WTC11 (cell line): ENCODE measurements around the gene NSUN2. TPM values are rescaled to one million over a fixed set of nuclear protein-coding genes. Genes with fewer than 3 reads are reported as not detected.

ENCODE experiments used
- ATAC-seq: fragments of 200-7000 bp; cut with Tn5 transposase; 2 replicates; pipeline ENCODE4 v1.10.0; 2021; ENCODE audit warnings: mild to moderate bottlenecking, moderate library complexity
- CTCF ChIA-PET: fragments of 300-600 bp; sonication (Branson Sonifier 250); formaldehyde crosslinking; loops from one replicate; lab custom pipeline; 2021; ENCODE audit warnings: antibody characterized with exemption; lab: Charles Lee
- POLR2A ChIA-PET: fragments of 350-600 bp; sonication (Branson Sonifier 250); formaldehyde crosslinking; loops from one replicate; lab custom pipeline; 2021; ENCODE audit warnings: antibody characterized with exemption; lab: Charles Lee
- DNase-seq: peaks from one replicate; pipeline ENCODE4 v3.0.0; 2021; ENCODE audit warnings: low spot score
- H3K27ac Mint-ChIP-seq: 2 replicates; pipeline ENCODE4 v1.8.0; 2021; ENCODE audit warnings: mixed read lengths
- H3K27me3 Mint-ChIP-seq: 2 replicates; pipeline ENCODE4 v1.8.0; 2021; ENCODE audit warnings: low read depth, mild to moderate bottlenecking, moderate library complexity, mixed read lengths
- H3K36me3 Mint-ChIP-seq: 2 replicates; pipeline ENCODE4 v1.8.0; 2021; ENCODE audit warnings: mixed read lengths
- H3K4me1 Mint-ChIP-seq: 2 replicates; pipeline ENCODE4 v1.8.0; 2022; ENCODE audit warnings: mixed read lengths
- H3K4me3 Mint-ChIP-seq: 2 replicates; pipeline ENCODE4 v1.8.0; 2021; ENCODE audit warnings: mild to moderate bottlenecking, moderate library complexity, mixed read lengths
- H3K9me3 Mint-ChIP-seq: 2 replicates; pipeline ENCODE4 v1.8.0; 2021; ENCODE audit warnings: mixed read lengths
- ATF1 ChIP-seq: sonication (generic); formaldehyde crosslinking; IDR thresholded peaks from 2 replicates; pipeline ENCODE4 v1.8.1; 2023; ENCODE audit warnings: mild to moderate bottlenecking, moderate library complexity, missing genetic modification reagents
- CBFB ChIP-seq: sonication (generic); formaldehyde crosslinking; IDR thresholded peaks from 2 replicates; pipeline ENCODE4 v1.8.1; 2022; ENCODE audit warnings: mild to moderate bottlenecking, low read depth, missing genetic modification reagents
- ELF4 ChIP-seq: sonication (generic); formaldehyde crosslinking; IDR thresholded peaks from 2 replicates; pipeline ENCODE4 v1.8.1; 2022; ENCODE audit warnings: low read depth, mild to moderate bottlenecking, moderate library complexity, missing genetic modification reagents
- EMX1 ChIP-seq: fragments of 250-450 bp; sonication (Bioruptor Pico); IDR thresholded peaks from 2 replicates; pipeline ENCODE4 v1.8.0; 2021; ENCODE audit warnings: mild to moderate bottlenecking
- GRHL2 ChIP-seq: fragments of 250-450 bp; sonication (Bioruptor Pico); IDR thresholded peaks from 2 replicates; pipeline ENCODE4 v1.8.0; 2022; ENCODE audit warnings: mild to moderate bottlenecking, moderate library complexity; ENCODE audit not compliant: insufficient replicate concordance, severe bottlenecking
- JAZF1 ChIP-seq: fragments of 250-450 bp; sonication (Bioruptor Pico); IDR thresholded peaks from 2 replicates; pipeline ENCODE4 v1.9.0; 2021; ENCODE audit warnings: moderate library complexity, mild to moderate bottlenecking, inconsistent platforms
- NFATC4 ChIP-seq: fragments of 250-450 bp; sonication (Bioruptor Pico); IDR thresholded peaks from 2 replicates; pipeline ENCODE4 v1.9.0; 2021; ENCODE audit warnings: mild to moderate bottlenecking
- NFYB ChIP-seq: sonication (generic); formaldehyde crosslinking; conservative IDR thresholded peaks from 2 replicates; pipeline ENCODE4 v1.8.0; 2022; ENCODE audit warnings: low read depth, missing genetic modification reagents
- NR2C2 ChIP-seq: sonication (generic); formaldehyde crosslinking; IDR thresholded peaks from 2 replicates; pipeline ENCODE4 v1.8.0; 2022; ENCODE audit warnings: mild to moderate bottlenecking, missing genetic modification reagents
- NR3C1 ChIP-seq: sonication (generic); formaldehyde crosslinking; conservative IDR thresholded peaks from 2 replicates; pipeline ENCODE4 v1.8.1; 2023; ENCODE audit warnings: low read depth, mild to moderate bottlenecking, missing genetic modification reagents
- SMAD4 ChIP-seq: sonication (generic); formaldehyde crosslinking; IDR thresholded peaks from 2 replicates; pipeline ENCODE4 v1.8.0; 2022; ENCODE audit warnings: mild to moderate bottlenecking, missing genetic modification reagents
- TEAD4 ChIP-seq: sonication (generic); formaldehyde crosslinking; IDR thresholded peaks from 2 replicates; pipeline ENCODE4 v1.8.0; 2022; ENCODE audit warnings: mild to moderate bottlenecking, missing genetic modification reagents
- ZBTB21 ChIP-seq: sonication (generic); formaldehyde crosslinking; IDR thresholded peaks from 2 replicates; pipeline ENCODE4 v1.8.1; 2023; ENCODE audit warnings: mild to moderate bottlenecking, missing genetic modification reagents, borderline replicate concordance
- ZNF219 ChIP-seq: sonication (generic); formaldehyde crosslinking; IDR thresholded peaks from 2 replicates; pipeline ENCODE4 v1.8.0; 2023; ENCODE audit warnings: missing genetic modification reagents, mild to moderate bottlenecking, borderline replicate concordance
- ZNF671 ChIP-seq: fragments of 250-450 bp; sonication (Bioruptor Pico); IDR thresholded peaks from 2 replicates; pipeline ENCODE4 v1.8.0; 2021; ENCODE audit warnings: mild to moderate bottlenecking
- total RNA-seq: library from RNA; stranded (reverse); gene quantifications from 3 replicates; pipeline ENCODE4 v1.2.3, GENCODE V29; 2021
- TF ChIP-seq, protein P1 (sequence below): sonication (generic); formaldehyde crosslinking; IDR thresholded peaks from 2 replicates; pipeline ENCODE4 v1.8.1; 2023; ENCODE audit warnings: mild to moderate bottlenecking, missing genetic modification reagents, moderate library complexity
- TF ChIP-seq, protein P2 (sequence below): sonication (generic); formaldehyde crosslinking; IDR thresholded peaks from 2 replicates; pipeline ENCODE4 v1.8.0; 2022; ENCODE audit warnings: mild to moderate bottlenecking, missing genetic modification reagents
- TF ChIP-seq, protein P3 (sequence below): sonication (generic); formaldehyde crosslinking; IDR thresholded peaks from 2 replicates; pipeline ENCODE4 v1.8.0; 2022; ENCODE audit warnings: mild to moderate bottlenecking, missing genetic modification reagents
- TF ChIP-seq, protein P4 (sequence below): fragments of 250-450 bp; sonication (Bioruptor Pico); IDR thresholded peaks from 2 replicates; pipeline ENCODE4 v1.9.0; 2021; ENCODE audit warnings: mild to moderate bottlenecking
- TF ChIP-seq, protein P5 (sequence below): fragments of 250-450 bp; sonication (Bioruptor Pico); conservative IDR thresholded peaks from 2 replicates; pipeline ENCODE4 v1.9.0; 2021; ENCODE audit warnings: mild to moderate bottlenecking
- TF ChIP-seq, protein P6 (sequence below): sonication (generic); formaldehyde crosslinking; IDR thresholded peaks from 2 replicates; pipeline ENCODE4 v1.8.0; 2022; ENCODE audit warnings: mild to moderate bottlenecking, missing genetic modification reagents
- TF ChIP-seq, protein P7 (sequence below): sonication (generic); formaldehyde crosslinking; IDR thresholded peaks from 2 replicates; pipeline ENCODE4 v1.8.1; 2022; ENCODE audit warnings: mild to moderate bottlenecking, moderate library complexity, missing genetic modification reagents
- TF ChIP-seq, protein P8 (sequence below): sonication (generic); formaldehyde crosslinking; IDR thresholded peaks from 2 replicates; pipeline ENCODE4 v1.8.1; 2023; ENCODE audit warnings: mild to moderate bottlenecking, missing genetic modification reagents

The NSUN2 gene
- total RNA-seq, 1 experiment from 2014 or later = 88.4 TPM

DNA sequence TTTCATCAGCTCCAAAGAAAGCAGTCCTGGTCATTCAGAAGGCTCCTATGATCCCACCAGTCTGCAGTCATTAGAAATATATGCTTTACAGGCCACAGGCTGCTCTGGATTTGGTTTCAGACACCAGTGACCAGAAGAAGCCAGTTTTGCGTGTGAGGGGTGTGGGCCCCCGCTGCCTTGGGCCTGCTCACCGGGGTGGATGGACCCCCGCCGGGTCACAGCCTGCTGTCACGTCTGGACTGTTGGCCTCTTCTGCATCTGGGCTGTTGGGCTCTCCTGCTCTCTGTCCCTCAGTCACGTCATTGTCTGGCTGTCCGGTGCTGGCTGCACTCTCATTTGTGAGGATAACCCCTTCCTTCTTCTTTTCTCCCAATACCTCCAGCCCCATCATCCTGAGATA lies 33.1 kb downstream of the NSUN2 start:
- H3K4me3 Mint-ChIP-seq = no peak overlapping the region
- no peaks in the 10 kb centered on the region for H3K9me3 Mint-ChIP-seq
- ATAC-seq (no peak), DNase-seq (no peak)
- no peak for TF ChIP-seq NR2C2 (CRISPR knock-in tag)
- no peak for TF ChIP-seq ATF1 (CRISPR knock-in tag)
- TF ChIP-seq JAZF1 (CRISPR knock-in tag) = no peak
- TF ChIP-seq, protein P1, sequence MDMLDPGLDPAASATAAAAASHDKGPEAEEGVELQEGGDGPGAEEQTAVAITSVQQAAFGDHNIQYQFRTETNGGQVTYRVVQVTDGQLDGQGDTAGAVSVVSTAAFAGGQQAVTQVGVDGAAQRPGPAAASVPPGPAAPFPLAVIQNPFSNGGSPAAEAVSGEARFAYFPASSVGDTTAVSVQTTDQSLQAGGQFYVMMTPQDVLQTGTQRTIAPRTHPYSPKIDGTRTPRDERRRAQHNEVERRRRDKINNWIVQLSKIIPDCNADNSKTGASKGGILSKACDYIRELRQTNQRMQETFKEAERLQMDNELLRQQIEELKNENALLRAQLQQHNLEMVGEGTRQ (CRISPR knock-in tag) = no peak
- no peak for TF ChIP-seq ZBTB21
- no peak for TF ChIP-seq NFYB
- TF ChIP-seq, protein P2, sequence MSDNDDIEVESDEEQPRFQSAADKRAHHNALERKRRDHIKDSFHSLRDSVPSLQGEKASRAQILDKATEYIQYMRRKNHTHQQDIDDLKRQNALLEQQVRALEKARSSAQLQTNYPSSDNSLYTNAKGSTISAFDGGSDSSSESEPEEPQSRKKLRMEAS (CRISPR knock-in tag) = no peak
- TF ChIP-seq EMX1 = no peak
- no peak for TF ChIP-seq ZNF219 (CRISPR knock-in tag)
- peaks cover 73% of the 10 kb centered on the region for H3K36me3 Mint-ChIP-seq
- no peaks in the 10 kb centered on the region; the same call in 1 of the 2 replicates for H3K4me1 Mint-ChIP-seq
- ChIA-PET CTCF (no interaction called here), POLR2A (no interaction called here)
- H3K27ac Mint-ChIP-seq = no peak overlapping the region
- H3K27me3 Mint-ChIP-seq = no peaks in the 10 kb centered on the region

DNA sequence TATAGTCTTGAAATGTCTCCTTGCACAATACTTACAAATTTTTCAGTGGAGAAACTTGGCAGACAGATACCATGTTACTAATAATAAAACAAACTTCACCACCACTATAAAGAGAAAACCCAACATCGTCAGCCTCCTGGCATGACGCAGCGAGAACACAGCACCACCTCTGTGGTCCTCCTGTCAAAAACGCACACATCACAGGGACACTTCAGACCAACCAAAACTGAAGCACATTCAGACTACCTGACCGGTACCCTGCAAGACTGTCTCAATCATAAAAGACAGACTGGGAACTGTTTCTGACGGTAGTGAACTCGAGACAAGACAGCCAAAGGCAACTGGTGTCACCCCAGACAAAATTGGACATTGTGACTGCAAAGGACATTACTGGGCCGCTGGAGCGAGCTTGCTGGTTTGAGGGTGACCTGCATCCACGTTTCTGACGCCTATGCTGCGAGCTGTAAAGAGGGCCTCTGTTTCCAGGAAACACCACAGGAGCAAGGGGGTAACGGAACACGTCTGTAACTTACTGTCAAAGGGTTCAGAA lies 34.4 kb downstream of the NSUN2 start:
- Mint-ChIP-seq H3K27me3 (no peaks in the 10 kb centered on the region), H3K36me3 (peaks cover 59% of the 10 kb centered on the region)
- CTCF ChIA-PET = no interaction called here
- ATAC-seq = no peak
- no peak for TF ChIP-seq ZNF671 (CRISPR knock-in tag)
- TF ChIP-seq ZBTB21 = no peak
- no peak for TF ChIP-seq NFYB
- TF ChIP-seq, all 79 proteins: peak for 0
- Mint-ChIP-seq H3K27ac (no peak overlapping the region), H3K9me3 (no peaks in the 10 kb centered on the region), H3K4me1 (no peaks in the 10 kb centered on the region; the same call in 1 of the 2 replicates), H3K4me3 (no peak overlapping the region)
- POLR2A ChIA-PET = no interaction called here
- no peak for DNase-seq

DNA sequence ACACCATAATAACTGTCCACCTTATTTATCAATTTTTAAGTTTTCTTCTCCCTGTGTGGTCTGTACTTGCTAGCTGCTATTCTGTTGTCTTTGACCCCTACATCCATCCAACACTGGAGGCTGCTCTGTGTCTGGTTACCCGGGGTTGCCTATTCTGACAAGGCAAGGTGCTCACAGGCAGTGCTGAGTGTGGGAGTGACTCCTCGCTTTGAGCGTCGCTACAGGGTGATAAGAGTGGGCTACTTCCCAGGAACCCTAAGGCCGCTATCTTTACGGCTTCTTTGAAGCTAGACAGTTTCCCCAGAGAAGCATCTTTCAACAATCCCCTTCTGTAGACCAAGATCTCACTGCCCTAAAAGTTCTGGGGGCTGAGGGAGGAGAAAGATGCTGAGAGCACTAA lies 35.3 kb downstream of the NSUN2 start:
- H3K4me1 Mint-ChIP-seq = no peaks in the 10 kb centered on the region; the same call in 1 of the 2 replicates
- no peak for DNase-seq
- no peaks in the 10 kb centered on the region for H3K27me3 Mint-ChIP-seq
- TF ChIP-seq NR2C2 (CRISPR knock-in tag) (no peak), SMAD4 (no peak), TEAD4 (CRISPR knock-in tag) (no peak)
- TF ChIP-seq, all 79 proteins: peak for 0
- Mint-ChIP-seq H3K27ac (0 out of 2 replicates have a peak overlapping the region, but pooled peaks have one; percentile 21), H3K4me3 (no peak overlapping the region), H3K9me3 (no peaks in the 10 kb centered on the region), H3K36me3 (peaks cover 51% of the 10 kb centered on the region)
- ChIA-PET POLR2A (no interaction called here), CTCF (no interaction called here)
- no peak for ATAC-seq

DNA sequence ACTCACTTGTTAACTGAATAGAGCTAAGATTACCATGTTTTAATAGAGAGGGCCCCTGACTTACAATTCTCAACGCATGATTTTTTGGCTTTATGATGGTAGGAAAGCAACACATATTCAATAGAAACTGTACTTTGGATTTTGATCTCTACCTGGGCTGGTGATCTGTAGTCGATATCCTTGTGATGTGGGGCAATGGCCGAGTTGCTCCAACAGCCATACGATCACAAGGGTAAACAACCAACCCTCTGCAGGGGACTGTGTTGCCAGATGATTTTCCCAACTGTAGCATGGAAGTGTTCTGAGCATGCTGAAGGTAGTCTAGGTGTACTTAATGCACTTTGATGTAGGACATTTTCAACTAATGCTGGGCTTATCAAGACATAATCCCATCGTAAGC lies 36.5 kb downstream of the NSUN2 start:
- Mint-ChIP-seq H3K36me3 (peaks cover 40% of the 10 kb centered on the region), H3K4me1 (no peaks in the 10 kb centered on the region; the same call in 1 of the 2 replicates), H3K27ac (no peak overlapping the region), H3K4me3 (no peak overlapping the region), H3K27me3 (no peaks in the 10 kb centered on the region), H3K9me3 (peaks cover 5% of the 10 kb centered on the region)
- DNase-seq (no peak), ATAC-seq (no peak)
- CTCF ChIA-PET = no interaction called here
- POLR2A ChIA-PET = no interaction called here
- TF ChIP-seq, protein P3, sequence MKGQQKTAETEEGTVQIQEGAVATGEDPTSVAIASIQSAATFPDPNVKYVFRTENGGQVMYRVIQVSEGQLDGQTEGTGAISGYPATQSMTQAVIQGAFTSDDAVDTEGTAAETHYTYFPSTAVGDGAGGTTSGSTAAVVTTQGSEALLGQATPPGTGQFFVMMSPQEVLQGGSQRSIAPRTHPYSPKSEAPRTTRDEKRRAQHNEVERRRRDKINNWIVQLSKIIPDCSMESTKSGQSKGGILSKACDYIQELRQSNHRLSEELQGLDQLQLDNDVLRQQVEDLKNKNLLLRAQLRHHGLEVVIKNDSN (CRISPR knock-in tag) = no peak
- TF ChIP-seq, protein P4, sequence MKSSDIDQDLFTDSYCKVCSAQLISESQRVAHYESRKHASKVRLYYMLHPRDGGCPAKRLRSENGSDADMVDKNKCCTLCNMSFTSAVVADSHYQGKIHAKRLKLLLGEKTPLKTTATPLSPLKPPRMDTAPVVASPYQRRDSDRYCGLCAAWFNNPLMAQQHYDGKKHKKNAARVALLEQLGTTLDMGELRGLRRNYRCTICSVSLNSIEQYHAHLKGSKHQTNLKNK (CRISPR knock-in tag) = no peak
- TF ChIP-seq, protein P5, sequence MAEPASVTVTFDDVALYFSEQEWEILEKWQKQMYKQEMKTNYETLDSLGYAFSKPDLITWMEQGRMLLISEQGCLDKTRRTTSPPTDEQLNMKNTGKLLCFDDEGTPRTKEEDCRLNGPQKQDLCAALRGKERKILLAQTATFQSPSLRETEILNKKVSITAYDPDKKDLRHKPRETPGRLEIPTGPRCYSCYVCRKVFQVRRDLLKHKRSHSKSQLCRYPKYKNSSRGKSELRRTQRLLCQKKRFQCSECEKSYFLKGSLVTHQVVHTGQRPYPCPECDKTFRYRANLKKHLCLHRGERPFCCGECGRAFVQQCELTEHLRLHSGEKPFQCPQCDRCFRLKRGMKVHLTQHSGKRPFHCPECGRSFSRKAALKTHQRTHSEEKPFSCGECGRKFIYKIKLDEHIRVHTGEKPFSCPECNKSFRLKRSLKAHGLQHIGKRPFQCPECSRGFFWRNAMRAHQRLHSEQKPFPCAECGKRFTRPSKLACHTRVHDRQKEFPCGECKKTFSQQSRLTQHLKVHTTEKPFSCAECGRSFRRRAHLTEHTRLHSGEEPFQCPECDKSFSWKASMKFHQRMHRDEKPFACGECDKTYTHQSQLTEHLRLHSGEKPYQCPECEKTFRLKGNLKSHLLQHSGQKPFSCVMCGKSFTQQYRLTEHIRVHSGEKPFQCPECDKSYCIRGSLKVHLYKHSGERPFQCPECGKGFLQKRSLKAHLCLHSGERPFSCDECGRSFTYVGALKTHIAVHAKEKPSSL = no peak
- no peak for TF ChIP-seq NFATC4 (CRISPR knock-in tag)
- TF ChIP-seq, protein P6, sequence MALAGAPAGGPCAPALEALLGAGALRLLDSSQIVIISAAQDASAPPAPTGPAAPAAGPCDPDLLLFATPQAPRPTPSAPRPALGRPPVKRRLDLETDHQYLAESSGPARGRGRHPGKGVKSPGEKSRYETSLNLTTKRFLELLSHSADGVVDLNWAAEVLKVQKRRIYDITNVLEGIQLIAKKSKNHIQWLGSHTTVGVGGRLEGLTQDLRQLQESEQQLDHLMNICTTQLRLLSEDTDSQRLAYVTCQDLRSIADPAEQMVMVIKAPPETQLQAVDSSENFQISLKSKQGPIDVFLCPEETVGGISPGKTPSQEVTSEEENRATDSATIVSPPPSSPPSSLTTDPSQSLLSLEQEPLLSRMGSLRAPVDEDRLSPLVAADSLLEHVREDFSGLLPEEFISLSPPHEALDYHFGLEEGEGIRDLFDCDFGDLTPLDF = no peak
- TF ChIP-seq, protein P7, sequence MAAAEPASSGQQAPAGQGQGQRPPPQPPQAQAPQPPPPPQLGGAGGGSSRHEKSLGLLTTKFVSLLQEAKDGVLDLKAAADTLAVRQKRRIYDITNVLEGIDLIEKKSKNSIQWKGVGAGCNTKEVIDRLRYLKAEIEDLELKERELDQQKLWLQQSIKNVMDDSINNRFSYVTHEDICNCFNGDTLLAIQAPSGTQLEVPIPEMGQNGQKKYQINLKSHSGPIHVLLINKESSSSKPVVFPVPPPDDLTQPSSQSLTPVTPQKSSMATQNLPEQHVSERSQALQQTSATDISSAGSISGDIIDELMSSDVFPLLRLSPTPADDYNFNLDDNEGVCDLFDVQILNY = no peak
- no peak for TF ChIP-seq TEAD4 (CRISPR knock-in tag)
- no peak for TF ChIP-seq GRHL2 (CRISPR knock-in tag)
- no peak for TF ChIP-seq CBFB (CRISPR knock-in tag)
- no peak for TF ChIP-seq ELF4 (CRISPR knock-in tag)
- TF ChIP-seq, protein P8, sequence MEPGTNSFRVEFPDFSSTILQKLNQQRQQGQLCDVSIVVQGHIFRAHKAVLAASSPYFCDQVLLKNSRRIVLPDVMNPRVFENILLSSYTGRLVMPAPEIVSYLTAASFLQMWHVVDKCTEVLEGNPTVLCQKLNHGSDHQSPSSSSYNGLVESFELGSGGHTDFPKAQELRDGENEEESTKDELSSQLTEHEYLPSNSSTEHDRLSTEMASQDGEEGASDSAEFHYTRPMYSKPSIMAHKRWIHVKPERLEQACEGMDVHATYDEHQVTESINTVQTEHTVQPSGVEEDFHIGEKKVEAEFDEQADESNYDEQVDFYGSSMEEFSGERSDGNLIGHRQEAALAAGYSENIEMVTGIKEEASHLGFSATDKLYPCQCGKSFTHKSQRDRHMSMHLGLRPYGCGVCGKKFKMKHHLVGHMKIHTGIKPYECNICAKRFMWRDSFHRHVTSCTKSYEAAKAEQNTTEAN (CRISPR knock-in tag) = no peak
- no peak for TF ChIP-seq NR3C1
